IPS-18a (cell line): ENCODE results near the gene TMX4.
"Not testable (repeated sequence)": the region's sequence is repeated elsewhere in the genome, so short reads cannot be mapped to it uniquely, and the experiment has no call there.

Source experiments
- H3K27ac ChIP-seq: one replicate; pipeline ENCODE4 v1.5.1; 2013; ENCODE audit warnings: low read length
- H3K27me3 ChIP-seq: one replicate; pipeline ENCODE4 v1.6.1; 2013; ENCODE audit warnings: mild to moderate bottlenecking, low read length; ENCODE audit not compliant: control insufficient read depth, insufficient read depth
- H3K36me3 ChIP-seq: one replicate; pipeline ENCODE4 v1.6.1; 2013; ENCODE audit warnings: low read depth, low read length; ENCODE audit not compliant: control insufficient read depth
- H3K4me1 ChIP-seq: one replicate; pipeline ENCODE4 v1.6.1; 2013; ENCODE audit warnings: low read depth, low read length; ENCODE audit not compliant: control insufficient read depth
- H3K4me3 ChIP-seq: one replicate; pipeline ENCODE4 v1.5.1; 2013; ENCODE audit warnings: low read length
- H3K9ac ChIP-seq: one replicate; pipeline ENCODE4 v1.6.1; 2013; ENCODE audit warnings: mild to moderate bottlenecking, low read length, moderate library complexity
- H3K9me3 ChIP-seq: one replicate; pipeline ENCODE4 v1.6.1; 2013; ENCODE audit warnings: low read depth, low read length; ENCODE audit not compliant: control insufficient read depth

The TMX4 gene

GRCh38 chr20:8045946-8046345 lies 26.4 kb upstream of the TMX4 start:
- Histone ChIP-seq H3K9me3 (no peaks in the 10 kb centered on the region), H3K27ac (no peak overlapping the region), H3K36me3 (no peaks in the 10 kb centered on the region), H3K27me3 (no peaks in the 10 kb centered on the region), H3K4me1 (no peaks in the 10 kb centered on the region), H3K9ac (no peak overlapping the region), H3K4me3 (no peak overlapping the region)

GRCh38 chr20:8043687-8044282 lies 24.2 kb upstream of the TMX4 start:
- no peak overlapping the region for H3K27ac ChIP-seq
- no peak overlapping the region for H3K9ac ChIP-seq
- H3K4me1 ChIP-seq, result no peaks in the 10 kb centered on the region
- H3K4me3 ChIP-seq, result no peak overlapping the region
- H3K9me3 ChIP-seq, result no peaks in the 10 kb centered on the region
- H3K36me3 ChIP-seq, result no peaks in the 10 kb centered on the region
- H3K27me3 ChIP-seq, result no peaks in the 10 kb centered on the region

GRCh38 chr20:8039042-8039441 lies 19.5 kb upstream of the TMX4 start:
- Histone ChIP-seq H3K4me1 (no peaks in the 10 kb centered on the region), H3K4me3 (no peak overlapping the region), H3K36me3 (no peaks in the 10 kb centered on the region)

GRCh38 chr20:8036771-8037170 lies 17.2 kb upstream of the TMX4 start:
- Histone ChIP-seq H3K36me3 (no peaks in the 10 kb centered on the region), H3K9ac (no peak overlapping the region), H3K4me3 (no peak overlapping the region), H3K4me1 (no peaks in the 10 kb centered on the region), H3K9me3 (no peaks in the 10 kb centered on the region), H3K27me3 (no peaks in the 10 kb centered on the region), H3K27ac (no peak overlapping the region)

More at GRCh38 chr20:8039042-8039441, 19.5 kb upstream of the TMX4 start:
- Histone ChIP-seq H3K27me3 (no peaks in the 10 kb centered on the region), H3K27ac (no peak overlapping the region), H3K9me3 (no peaks in the 10 kb centered on the region), H3K9ac (no peak overlapping the region)

GRCh38 chr20:8033151-8033841 lies 13.7 kb upstream of the TMX4 start:
- no peaks in the 10 kb centered on the region for H3K27me3 ChIP-seq
- H3K9ac ChIP-seq, result no peak overlapping the region
- no peaks in the 10 kb centered on the region for H3K4me1 ChIP-seq
- H3K36me3 ChIP-seq, result no peaks in the 10 kb centered on the region
- H3K9me3 ChIP-seq, result no peaks in the 10 kb centered on the region
- no peak overlapping the region for H3K27ac ChIP-seq
- no peak overlapping the region for H3K4me3 ChIP-seq

GRCh38 chr20:8032499-8032898 lies 12.9 kb upstream of the TMX4 start:
- no peaks in the 10 kb centered on the region for H3K36me3 ChIP-seq
- H3K4me3 ChIP-seq, result no peak overlapping the region
- no peaks in the 10 kb centered on the region for H3K27me3 ChIP-seq
- no peaks in the 10 kb centered on the region for H3K4me1 ChIP-seq
- no peak overlapping the region for H3K9ac ChIP-seq
- no peaks in the 10 kb centered on the region for H3K9me3 ChIP-seq
- H3K27ac ChIP-seq, result no peak overlapping the region

- H3K4me3 ChIP-seq, H3K4me1 ChIP-seq, H3K9ac ChIP-seq, H3K9me3 ChIP-seq, H3K36me3 ChIP-seq, H3K27me3 ChIP-seq, H3K27ac ChIP-seq: not testable (repeated sequence)
Measured at GRCh38 chr20:8031539-8031938, 12.0 kb upstream of the TMX4 start.

GRCh38 chr20:8021541-8022269 lies 2.1 kb upstream of the TMX4 start:
- peaks cover 4% of the 10 kb centered on the region for H3K4me1 ChIP-seq
- H3K27ac ChIP-seq, result no peak overlapping the region
- no peak overlapping the region for H3K4me3 ChIP-seq
- no peak overlapping the region for H3K9ac ChIP-seq
- no peaks in the 10 kb centered on the region for H3K27me3 ChIP-seq
- H3K9me3 ChIP-seq, result no peaks in the 10 kb centered on the region
- H3K36me3 ChIP-seq, result no peaks in the 10 kb centered on the region

GRCh38 chr20:8020314-8021079 lies 936 bp upstream of the TMX4 start:
- H3K27ac ChIP-seq, result no peak overlapping the region
- H3K27me3 ChIP-seq, result no peaks in the 10 kb centered on the region
- H3K4me3 ChIP-seq, result peak overlapping the region; percentile 63
- peaks cover 4% of the 10 kb centered on the region for H3K4me1 ChIP-seq
- no peaks in the 10 kb centered on the region for H3K9me3 ChIP-seq
- peak overlapping the region; percentile 73 for H3K9ac ChIP-seq
- no peaks in the 10 kb centered on the region for H3K36me3 ChIP-seq

GRCh38 chr20:8019998-8020247 lies 362 bp upstream of the TMX4 start:
- Histone ChIP-seq H3K4me3 (peak overlapping the region; percentile 63), H3K36me3 (no peaks in the 10 kb centered on the region), H3K27me3 (no peaks in the 10 kb centered on the region), H3K9me3 (no peaks in the 10 kb centered on the region), H3K4me1 (peaks cover 4% of the 10 kb centered on the region), H3K9ac (peak overlapping the region; percentile 73), H3K27ac (peak overlapping the region; percentile 84)

GRCh38 chr20:8018958-8019245 lies 659 bp downstream of the TMX4 start:
- Histone ChIP-seq H3K9me3 (no peaks in the 10 kb centered on the region), H3K36me3 (no peaks in the 10 kb centered on the region), H3K9ac (peak overlapping the region; percentile 73), H3K4me3 (peak overlapping the region; percentile 63), H3K27me3 (no peaks in the 10 kb centered on the region), H3K27ac (no peak overlapping the region), H3K4me1 (peaks cover 4% of the 10 kb centered on the region)
